Mesendoderm (in vitro differentiated cells): ENCODE results near the gene KTN1.
A peak's percentile ranks its signal among the peaks of the same experiment; 100 is the strongest.

Source experiments
- DNase-seq: peaks from one replicate; pipeline ENCODE4 v3.0.0; 2013
- H2AK5ac ChIP-seq: 2 replicates; pipeline ENCODE4 v1.6.1; 2013; ENCODE audit warnings: low read length, inconsistent platforms
- H2BK120ac ChIP-seq: 2 replicates; pipeline ENCODE4 v1.6.1; 2013; ENCODE audit warnings: low read depth, mild to moderate bottlenecking, low read length, moderate library complexity, mixed read lengths
- H2BK15ac ChIP-seq: replicated peaks from 2 replicates; pipeline ENCODE4 v1.6.1; 2013; ENCODE audit warnings: low read depth, mild to moderate bottlenecking, moderate library complexity
- H2BK5ac ChIP-seq: 2 replicates; pipeline ENCODE4 v1.6.1; 2013; ENCODE audit warnings: low read length, inconsistent platforms
- H3K18ac ChIP-seq: 2 replicates; pipeline ENCODE4 v1.6.1; 2013; ENCODE audit warnings: mild to moderate bottlenecking, low read length, mixed read lengths
- H3K23ac ChIP-seq: one replicate; pipeline ENCODE4 v1.6.1; 2013; ENCODE audit warnings: low read length
- H3K27ac ChIP-seq: 2 replicates; pipeline ENCODE4 v1.5.1; 2013; ENCODE audit warnings: low read depth, mild to moderate bottlenecking, inconsistent platforms, low read length, moderate library complexity
- H3K27me3 ChIP-seq: 2 replicates; pipeline ENCODE4 v1.6.1; 2013; ENCODE audit warnings: low read length, control low read depth, mild to moderate bottlenecking, inconsistent platforms; ENCODE audit not compliant: insufficient read depth, poor library complexity
- H3K36me3 ChIP-seq: 2 replicates; pipeline ENCODE4 v1.6.1; 2013; ENCODE audit warnings: low read length, inconsistent platforms; ENCODE audit not compliant: control insufficient read depth, insufficient read depth
- H3K4ac ChIP-seq: one replicate; pipeline ENCODE4 v1.6.1; 2013; ENCODE audit warnings: low read depth, mild to moderate bottlenecking, low read length, moderate library complexity
- H3K4me1 ChIP-seq: 2 replicates; pipeline ENCODE4 v1.6.1; 2013; ENCODE audit warnings: low read depth, low read length, inconsistent platforms; ENCODE audit not compliant: control insufficient read depth
- H3K4me2 ChIP-seq: 2 replicates; pipeline ENCODE4 v1.6.1; 2013; ENCODE audit warnings: low read length
- H3K4me3 ChIP-seq: 2 replicates; pipeline ENCODE4 v1.5.1; 2013; ENCODE audit warnings: mild to moderate bottlenecking, low read length
- H3K56ac ChIP-seq: one replicate; pipeline ENCODE4 v1.6.1; 2013; ENCODE audit warnings: low read length
- H3K79me1 ChIP-seq: 2 replicates; pipeline ENCODE4 v1.6.1; 2013; ENCODE audit warnings: low read length, inconsistent platforms
- H3K79me2 ChIP-seq: 2 replicates; pipeline ENCODE4 v1.6.1; 2013; ENCODE audit warnings: mild to moderate bottlenecking, low read length; ENCODE audit not compliant: control insufficient read depth, insufficient read depth
- H3K9ac ChIP-seq: 2 replicates; pipeline ENCODE4 v1.6.1; 2013; ENCODE audit warnings: low read length, inconsistent platforms
- H4K5ac ChIP-seq: one replicate; pipeline ENCODE4 v1.6.1; 2013; ENCODE audit warnings: low read length
- H4K8ac ChIP-seq: one replicate; pipeline ENCODE4 v1.6.1; 2013; ENCODE audit warnings: low read depth, mild to moderate bottlenecking, control low read depth, low read length, moderate library complexity
- WGBS: extraction: QIAGEN DNeasy Blood & Tissue Kit; methylation state at CpG from one replicate; pipeline ENCODE4 v1.1.7; 2013; ENCODE audit warnings: low lambda C conversion rate, missing lambda C conversion rate; ENCODE audit not compliant: insufficient coverage; ENCODE audit errors: extremely low coverage; 5-methylcytosine and 5-hydroxymethylcytosine counted together

Gene KTN1

GRCh38 chr14:55593698-55594097, 13.7 kb downstream of the KTN1 start:
- WGBS: no CpG with 5 or more reads among the region's 2 CpGs

DNA sequence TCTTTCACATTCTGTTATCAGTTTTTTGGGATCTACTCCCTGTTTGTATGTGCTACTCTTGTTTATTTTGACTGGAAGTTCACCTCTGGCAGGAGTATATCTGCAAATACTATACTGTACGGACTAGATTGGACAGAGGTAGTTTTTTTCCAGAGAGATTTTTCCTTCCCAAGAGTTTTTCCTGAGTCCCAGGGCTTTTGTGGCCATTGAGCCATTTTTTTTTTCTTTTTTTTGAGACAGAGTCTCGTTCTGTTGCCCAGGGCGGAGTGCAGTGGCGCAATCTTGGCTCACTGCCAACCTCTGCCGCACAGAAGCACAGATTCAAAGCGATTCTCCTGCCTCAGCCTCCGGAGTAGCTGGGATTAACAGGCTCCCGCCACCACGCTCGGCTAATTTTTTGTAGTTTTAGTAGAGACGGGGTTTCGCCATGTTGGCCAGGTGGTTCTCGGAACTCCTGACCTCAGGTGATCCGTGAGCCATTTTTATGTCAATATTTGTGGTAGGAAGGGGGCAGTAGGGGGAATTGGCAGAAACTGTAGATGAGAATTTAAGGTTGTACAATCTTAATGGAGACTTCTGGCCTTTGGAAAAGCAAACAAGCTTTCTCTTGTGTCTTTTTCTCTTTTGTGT, 19.4 kb downstream of the KTN1 start:
- Histone ChIP-seq H3K4ac (no peak overlapping the region), H4K5ac (no peak overlapping the region), H2BK15ac (no peak overlapping the region), H2AK5ac (no peak overlapping the region), H3K4me2 (no peak overlapping the region), H3K36me3 (no peaks in the 10 kb centered on the region), H3K56ac (no peak overlapping the region), H3K79me1 (peaks cover 6% of the 10 kb centered on the region), H4K8ac (no peak overlapping the region), H3K27me3 (no peaks in the 10 kb centered on the region), H3K79me2 (peaks cover 58% of the 10 kb centered on the region), H3K18ac (peak overlapping the region; percentile 51), H2BK120ac (no peak overlapping the region), H3K23ac (no peak overlapping the region), H3K27ac (no peak overlapping the region), H2BK5ac (no peak overlapping the region), H3K4me3 (no peak overlapping the region), H3K9ac (no peak overlapping the region), H3K4me1 (no peaks in the 10 kb centered on the region)
- no peak for DNase-seq
- WGBS: no CpG with 5 or more reads among the region's 14 CpGs

More at GRCh38 chr14:55593698-55594097, 13.7 kb downstream of the KTN1 start:
- Histone ChIP-seq H3K4ac (no peak overlapping the region), H3K36me3 (no peaks in the 10 kb centered on the region), H3K79me1 (peaks cover 5% of the 10 kb centered on the region), H2BK15ac (no peak overlapping the region), H3K4me1 (no peaks in the 10 kb centered on the region), H4K8ac (no peak overlapping the region), H2AK5ac (no peak overlapping the region), H3K4me3 (no peak overlapping the region), H3K9ac (no peak overlapping the region), H3K56ac (no peak overlapping the region), H3K27me3 (no peaks in the 10 kb centered on the region), H3K18ac (no peak overlapping the region), H3K4me2 (no peak overlapping the region), H3K27ac (no peak overlapping the region), H3K79me2 (peaks cover 56% of the 10 kb centered on the region), H2BK120ac (no peak overlapping the region), H4K5ac (no peak overlapping the region), H3K23ac (no peak overlapping the region), H2BK5ac (no peak overlapping the region)
- DNase-seq: no peak

- Histone ChIP-seq H3K23ac (no peak overlapping the region), H3K9ac (no peak overlapping the region), H3K4me3 (no peak overlapping the region), H3K4ac (no peak overlapping the region), H3K56ac (no peak overlapping the region), H3K27ac (no peak overlapping the region), H3K4me1 (peaks cover 3% of the 10 kb centered on the region), H2BK120ac (no peak overlapping the region), H3K4me2 (no peak overlapping the region), H3K79me1 (peaks cover 4% of the 10 kb centered on the region), H3K18ac (no peak overlapping the region), H4K5ac (no peak overlapping the region), H4K8ac (no peak overlapping the region), H3K36me3 (no peaks in the 10 kb centered on the region), H2BK15ac (no peak overlapping the region), H3K79me2 (peaks cover 59% of the 10 kb centered on the region), H2AK5ac (no peak overlapping the region), H3K27me3 (no peaks in the 10 kb centered on the region), H2BK5ac (no peak overlapping the region)
- DNase-seq: no peak
- 100% methylated on average over 2 of the region's 5 CpGs for WGBS
These were observed 21.0 kb downstream of the KTN1 start for GRCh38 chr14:55600784-55601561.

DNA sequence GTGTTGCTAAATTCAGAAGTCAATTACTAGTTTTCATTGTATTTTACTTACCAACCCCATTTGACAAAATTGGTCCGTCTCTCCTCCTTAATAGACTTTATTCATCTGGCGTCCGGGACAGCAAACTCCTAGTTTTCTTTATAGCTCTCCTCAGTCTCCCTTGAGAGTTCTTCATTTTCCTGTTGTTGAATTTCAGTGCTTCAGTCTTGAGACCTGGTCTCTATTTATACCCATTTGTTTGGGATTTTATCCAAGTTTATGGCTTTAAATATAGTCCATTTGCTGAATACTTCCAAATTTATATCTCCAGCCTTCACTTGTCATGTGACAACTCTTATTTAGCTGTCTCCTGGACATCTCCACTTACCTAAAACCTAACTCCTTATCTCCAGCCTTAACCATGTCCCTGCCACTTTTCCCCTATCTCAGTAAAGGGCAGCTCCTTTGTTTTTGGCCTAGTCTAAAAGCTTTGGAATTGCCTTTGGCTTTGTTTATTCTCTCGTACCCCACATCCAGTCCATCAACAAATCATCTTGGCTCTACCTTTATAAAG, 23.5 kb downstream of the KTN1 start:
- H3K4me2 ChIP-seq: no peak overlapping the region
- no peak overlapping the region for H3K23ac ChIP-seq
- H2BK15ac ChIP-seq: no peak overlapping the region
- H3K4me3 ChIP-seq: no peak overlapping the region
- H3K56ac ChIP-seq: no peak overlapping the region
- H4K8ac ChIP-seq: no peak overlapping the region
- H3K36me3 ChIP-seq: no peaks in the 10 kb centered on the region
- WGBS: no CpG with 5 or more reads among the region's 4 CpGs
- H4K5ac ChIP-seq: no peak overlapping the region
- H3K27me3 ChIP-seq: no peaks in the 10 kb centered on the region
- no peak overlapping the region for H3K4ac ChIP-seq
- H3K9ac ChIP-seq: no peak overlapping the region
- peaks cover 2% of the 10 kb centered on the region for H3K79me1 ChIP-seq
- no peak overlapping the region for H2BK5ac ChIP-seq
- no peak overlapping the region for H3K27ac ChIP-seq
- DNase-seq: no peak
- no peak overlapping the region for H3K18ac ChIP-seq
- peaks cover 3% of the 10 kb centered on the region for H3K4me1 ChIP-seq
- peaks cover 49% of the 10 kb centered on the region for H3K79me2 ChIP-seq
- H2AK5ac ChIP-seq: no peak overlapping the region
- no peak overlapping the region for H2BK120ac ChIP-seq

- H4K8ac ChIP-seq: no peak overlapping the region
- no peak overlapping the region for H3K9ac ChIP-seq
- H2AK5ac ChIP-seq: no peak overlapping the region
- DNase-seq: no peak
- H3K4me1 ChIP-seq: peaks cover 7% of the 10 kb centered on the region
- no peak overlapping the region for H3K23ac ChIP-seq
- H3K56ac ChIP-seq: no peak overlapping the region
- H2BK5ac ChIP-seq: no peak overlapping the region
- no peak overlapping the region for H3K4ac ChIP-seq
- no peaks in the 10 kb centered on the region for H3K27me3 ChIP-seq
- H3K27ac ChIP-seq: no peak overlapping the region
- no peaks in the 10 kb centered on the region for H3K36me3 ChIP-seq
- no peak overlapping the region for H3K18ac ChIP-seq
- H3K79me1 ChIP-seq: peaks cover 4% of the 10 kb centered on the region
- H3K4me3 ChIP-seq: no peak overlapping the region
- H4K5ac ChIP-seq: no peak overlapping the region
- peak overlapping the region; percentile 57 for H2BK15ac ChIP-seq
- no peak overlapping the region for H2BK120ac ChIP-seq
- H3K79me2 ChIP-seq: peaks cover 47% of the 10 kb centered on the region
- no peak overlapping the region for H3K4me2 ChIP-seq
These were observed 24.5 kb downstream of the KTN1 start for GRCh38 chr14:55604488-55604887.
